AG04450 (cell line): ENCODE data around the gene PSMD7. TPM values are rescaled to one million over a fixed set of nuclear protein-coding genes. Genes with fewer than 3 reads are reported as not detected.
"Not testable (repeated sequence)": the region's sequence is repeated elsewhere in the genome, so short reads cannot be mapped to it uniquely, and the experiment has no call there.

Source experiments
- CTCF ChIA-PET: fragments of 300-600, 350-600 bp; formaldehyde crosslinking; extraction: SDS; loops from one replicate; lab custom pipeline; 2022; ENCODE audit warnings: antibody characterized with exemption, inconsistent platforms; lab: Charles Lee
- POLR2A ChIA-PET: fragments of 350-600 bp; formaldehyde crosslinking; extraction: SDS; loops from one replicate; lab custom pipeline; 2021; ENCODE audit warnings: antibody characterized with exemption, inconsistent platforms; lab: Yijun Ruan, JAX
- DNase-seq: peaks from one replicate; pipeline ENCODE4 v3.0.0-alpha.2; 2011; ENCODE audit warnings: low read depth, low spot score
- H3K27ac ChIP-seq: one replicate; pipeline ENCODE4 v1.5.1; 2012; ENCODE audit warnings: low read depth, low read length, control low read depth
- H3K27me3 ChIP-seq: one replicate; pipeline ENCODE4 v1.6.0; 2012; ENCODE audit warnings: low read length; ENCODE audit not compliant: control insufficient read depth, insufficient read depth
- H3K4me3 ChIP-seq: 2 replicates; pipeline ENCODE4 v1.5.1; 2011; ENCODE audit warnings: mild to moderate bottlenecking, low read depth, low read length, control low read depth
- H3K9me3 ChIP-seq: 2 replicates; pipeline ENCODE4 v1.5.1; 2012; ENCODE audit warnings: low read length; ENCODE audit not compliant: control insufficient read depth, insufficient read depth
- polyA plus RNA-seq: library from polyadenylated mRNA; depleted of rRNA; stranded (reverse); fragments of >200 nt; gene quantifications from 2 replicates; pipeline ENCODE4 v1.2.3, GENCODE V29; 2011; rRNA removed

The PSMD7 gene
- polyA plus RNA-seq, 1 experiment: 153 TPM

GRCh38 chr16:74353038-74353437 lies 56.4 kb downstream of the PSMD7 start:
- H3K9me3 ChIP-seq, H3K4me3 ChIP-seq, POLR2A ChIA-PET, CTCF ChIA-PET, H3K27ac ChIP-seq, DNase-seq, H3K27me3 ChIP-seq: not testable (repeated sequence)

Other genes with a start within 250 kb of the PSMD7 start
- 4.0 and 4.8 TPM in 2 replicates for gene NPIPB15, start 79.5 kb downstream of the PSMD7 start, polyA plus RNA-seq
- 0.06 and 0.22 TPM in 2 replicates for gene CLEC18B, start 124.7 kb downstream of the PSMD7 start, polyA plus RNA-seq